ENCODE measurements around the gene MBNL3.
"Not testable (repeated sequence)": the region's sequence is repeated elsewhere in the genome, so short reads cannot be mapped to it uniquely, and the experiment has no call there.

MBNL3 gene

GRCh38 chrX:132367984-132368383, 120.9 kb downstream of the MBNL3 start:
- no peak for FAIRE-seq

- no peak for FAIRE-seq
These were observed 121.5 kb downstream of the MBNL3 start for GRCh38 chrX:132367314-132367713.

GRCh38 chrX:132365490-132365889, 123.3 kb downstream of the MBNL3 start:
- no peak for FAIRE-seq

DNA sequence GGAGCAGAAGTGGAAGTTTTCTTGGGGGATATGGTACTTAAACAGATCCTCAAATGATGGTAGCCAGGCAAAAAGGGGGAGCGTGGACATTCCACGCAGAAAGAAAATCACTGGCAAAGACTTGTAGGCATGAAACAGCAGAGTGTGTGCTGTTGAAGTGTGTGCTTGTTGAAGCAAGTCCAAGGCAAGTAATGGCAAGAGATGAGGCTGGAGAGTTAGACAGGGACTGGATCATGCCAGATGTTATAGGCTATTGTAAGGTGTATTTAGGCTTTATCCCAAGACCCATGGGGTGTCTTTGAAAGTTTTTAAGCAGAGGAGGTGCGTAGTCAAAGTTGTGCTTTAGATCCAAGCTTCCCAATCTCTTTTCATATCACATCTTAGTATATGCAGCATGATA, 124.5 kb downstream of the MBNL3 start:
- FAIRE-seq, result no peak

DNA sequence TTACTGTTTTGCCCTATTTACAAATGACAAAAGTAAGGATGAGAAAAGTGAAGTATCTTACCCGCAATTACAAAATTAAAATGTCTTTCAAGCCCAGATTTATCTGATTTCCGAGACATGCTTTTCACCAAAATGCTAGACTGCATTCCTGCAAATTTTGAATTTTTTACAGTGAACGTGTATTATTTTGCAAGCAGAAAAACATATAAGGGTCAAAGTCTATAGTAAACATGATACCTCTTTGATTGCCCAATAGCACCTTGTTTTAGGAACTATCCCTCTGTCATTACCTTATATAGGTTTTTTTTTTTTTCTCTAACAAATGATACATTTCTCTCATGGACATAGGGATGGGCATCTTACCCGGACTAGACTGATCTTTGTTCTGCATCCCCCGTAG, 135.4 kb downstream of the MBNL3 start:
- FAIRE-seq, result no peak

DNA sequence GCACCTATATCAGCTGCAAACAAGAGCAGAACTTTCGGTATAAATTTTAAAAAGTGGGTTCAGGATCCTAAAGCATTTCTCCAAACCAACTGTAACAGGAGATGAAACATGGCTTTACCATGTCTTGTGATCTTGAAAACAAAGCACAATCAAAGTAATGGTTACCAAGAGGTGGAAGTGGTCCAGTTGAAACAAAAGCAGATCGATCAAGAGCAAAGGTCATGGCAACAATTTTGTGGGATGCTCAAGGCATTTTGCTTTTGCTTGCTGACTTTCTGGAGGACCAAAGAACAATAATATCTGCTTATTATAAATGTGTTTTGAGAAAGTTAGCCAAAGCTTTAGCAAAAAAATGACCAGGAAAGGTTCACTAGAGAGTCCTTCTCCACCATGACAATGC, 152.7 kb downstream of the MBNL3 start:
- no peak for FAIRE-seq

DNA sequence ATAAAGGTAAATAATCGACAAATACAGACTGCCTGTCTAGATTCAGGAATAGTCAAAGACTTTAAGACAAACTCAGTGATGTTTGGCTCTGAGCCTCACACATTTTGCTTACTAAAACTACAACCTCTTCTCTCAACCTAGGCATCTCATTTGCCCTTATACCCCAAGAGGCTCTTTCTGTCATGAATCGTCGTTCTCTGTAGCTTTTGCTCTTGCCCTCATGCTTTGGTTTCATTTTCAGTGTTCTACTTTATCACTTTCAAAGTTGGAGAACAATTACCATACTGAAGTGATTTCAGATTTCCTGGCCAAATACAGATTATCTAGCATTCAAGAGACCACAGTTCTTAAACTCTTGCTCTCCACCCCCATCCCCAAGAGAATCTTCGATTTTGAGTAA, 155.5 kb downstream of the MBNL3 start:
- FAIRE-seq, result no peak

DNA sequence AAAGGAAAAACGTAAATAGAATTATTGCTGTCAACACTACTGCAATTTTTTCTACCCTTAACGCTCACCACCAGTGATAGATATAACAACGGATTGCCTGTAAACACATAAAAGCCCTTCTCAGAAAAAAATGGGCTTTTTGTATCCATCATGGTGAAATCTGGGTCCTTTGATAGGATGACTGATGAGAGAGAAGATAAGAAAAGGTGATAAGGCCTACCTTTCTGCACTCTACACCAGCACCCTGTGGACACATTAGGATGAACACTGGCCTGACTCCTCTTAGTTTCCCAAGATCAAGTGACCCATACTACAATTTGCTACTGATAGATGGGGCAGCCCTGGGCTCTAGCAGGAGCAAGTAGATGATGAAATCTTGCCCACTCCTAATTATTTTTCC, 157.3 kb downstream of the MBNL3 start:
- FAIRE-seq, result no peak

DNA sequence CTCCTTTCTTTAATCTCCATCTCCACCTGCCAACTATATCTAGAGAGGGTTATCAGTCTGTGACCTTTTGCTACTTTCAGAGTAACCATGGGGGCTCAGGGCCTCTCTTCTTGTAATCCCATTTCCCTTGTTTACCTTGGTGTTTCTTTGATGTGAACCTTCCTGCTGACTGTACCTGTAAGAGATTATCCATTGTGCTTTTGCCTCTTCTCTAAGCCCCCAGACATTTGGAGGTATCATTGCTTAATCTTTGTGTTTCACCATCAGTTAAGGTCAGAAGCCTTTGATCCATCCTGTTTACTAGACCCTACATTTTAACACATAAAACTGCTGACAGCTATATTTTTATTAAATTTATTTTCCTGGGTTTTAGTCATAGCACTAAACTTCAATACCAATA, 157.8 kb downstream of the MBNL3 start:
- no peak for FAIRE-seq

DNA sequence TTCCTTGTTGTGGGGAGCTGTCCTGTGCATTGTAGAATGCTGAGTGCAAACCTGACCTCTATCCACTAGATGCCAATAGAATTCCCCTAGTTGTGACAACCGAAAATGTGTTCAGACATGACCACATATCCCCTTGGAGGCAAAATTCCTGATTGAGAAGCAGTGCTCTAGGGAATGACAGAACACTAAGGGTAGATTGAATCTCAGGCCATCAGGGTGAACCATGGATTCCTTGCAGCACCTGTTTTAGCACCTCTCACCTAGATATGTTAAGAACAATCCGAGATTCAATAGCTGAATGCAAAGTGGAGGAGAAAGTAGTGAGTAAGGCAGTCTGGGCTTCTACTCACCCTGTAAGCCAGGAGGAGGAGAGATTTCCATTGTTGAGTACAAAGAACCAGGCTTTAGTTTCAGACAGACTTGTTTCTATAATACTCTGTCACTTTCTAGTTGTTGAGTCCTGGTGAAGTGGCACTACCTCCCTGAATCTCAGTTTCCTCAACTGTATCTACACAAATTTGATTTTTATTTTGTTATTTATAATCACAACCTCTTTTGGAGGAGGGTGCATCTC, 158.6 kb downstream of the MBNL3 start:
- no peak for FAIRE-seq

- not testable (repeated sequence) for FAIRE-seq
These were observed 161.9 kb downstream of the MBNL3 start for GRCh38 chrX:132326960-132327359.
